ENCODE measurements around the gene NSD1. TPM values are rescaled to one million over a fixed set of nuclear protein-coding genes. Genes with fewer than 3 reads are reported as not detected.

Gene NSD1
- total and polyA plus RNA-seq, 2 of the 8 experiments (the other 6 are each of a cell fraction or from before 2014, with no cell fraction given): 22.8 to 168 TPM

DNA sequence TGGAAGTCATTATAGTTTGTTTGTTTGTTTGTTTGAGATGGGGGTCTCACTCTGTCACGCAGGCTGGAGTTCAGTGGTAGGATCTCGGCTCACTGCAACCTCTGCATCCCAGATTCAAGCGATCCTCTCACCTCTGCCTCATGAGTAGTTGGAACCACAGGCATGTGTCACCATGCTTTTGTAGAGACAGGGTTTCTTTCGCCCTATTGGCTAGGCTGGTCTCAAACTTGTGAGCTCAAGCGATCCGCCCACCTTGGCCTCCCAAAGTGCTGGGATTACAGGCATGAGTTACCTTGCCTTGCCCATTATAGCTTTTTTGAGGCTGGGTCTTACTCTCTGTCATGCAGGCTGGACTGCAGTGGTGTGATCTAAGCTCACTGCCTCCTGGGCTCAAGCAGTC lies 28.8 kb downstream of the NSD1 start (continued):
- TF ChIP-seq, protein P1, sequence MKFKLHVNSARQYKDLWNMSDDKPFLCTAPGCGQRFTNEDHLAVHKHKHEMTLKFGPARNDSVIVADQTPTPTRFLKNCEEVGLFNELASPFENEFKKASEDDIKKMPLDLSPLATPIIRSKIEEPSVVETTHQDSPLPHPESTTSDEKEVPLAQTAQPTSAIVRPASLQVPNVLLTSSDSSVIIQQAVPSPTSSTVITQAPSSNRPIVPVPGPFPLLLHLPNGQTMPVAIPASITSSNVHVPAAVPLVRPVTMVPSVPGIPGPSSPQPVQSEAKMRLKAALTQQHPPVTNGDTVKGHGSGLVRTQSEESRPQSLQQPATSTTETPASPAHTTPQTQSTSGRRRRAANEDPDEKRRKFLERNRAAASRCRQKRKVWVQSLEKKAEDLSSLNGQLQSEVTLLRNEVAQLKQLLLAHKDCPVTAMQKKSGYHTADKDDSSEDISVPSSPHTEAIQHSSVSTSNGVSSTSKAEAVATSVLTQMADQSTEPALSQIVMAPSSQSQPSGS (IDR thresholded peaks at IDR 0.05; ENCODE audit: low read length): no peak
